CD4-positive, alpha-beta T cell treated with Interleukin-4 for 1 hour (primary cell): ENCODE results near the gene CAMSAP2.
"Not testable (repeated sequence)": the region's sequence is repeated elsewhere in the genome, so short reads cannot be mapped to it uniquely, and the experiment has no call there.

Source experiments
- DNase-seq, 2 donors: peaks; one replicate each; pipeline ENCODE4 v3.0.0-alpha.2; 2020 to 2022

CAMSAP2 gene

DNA sequence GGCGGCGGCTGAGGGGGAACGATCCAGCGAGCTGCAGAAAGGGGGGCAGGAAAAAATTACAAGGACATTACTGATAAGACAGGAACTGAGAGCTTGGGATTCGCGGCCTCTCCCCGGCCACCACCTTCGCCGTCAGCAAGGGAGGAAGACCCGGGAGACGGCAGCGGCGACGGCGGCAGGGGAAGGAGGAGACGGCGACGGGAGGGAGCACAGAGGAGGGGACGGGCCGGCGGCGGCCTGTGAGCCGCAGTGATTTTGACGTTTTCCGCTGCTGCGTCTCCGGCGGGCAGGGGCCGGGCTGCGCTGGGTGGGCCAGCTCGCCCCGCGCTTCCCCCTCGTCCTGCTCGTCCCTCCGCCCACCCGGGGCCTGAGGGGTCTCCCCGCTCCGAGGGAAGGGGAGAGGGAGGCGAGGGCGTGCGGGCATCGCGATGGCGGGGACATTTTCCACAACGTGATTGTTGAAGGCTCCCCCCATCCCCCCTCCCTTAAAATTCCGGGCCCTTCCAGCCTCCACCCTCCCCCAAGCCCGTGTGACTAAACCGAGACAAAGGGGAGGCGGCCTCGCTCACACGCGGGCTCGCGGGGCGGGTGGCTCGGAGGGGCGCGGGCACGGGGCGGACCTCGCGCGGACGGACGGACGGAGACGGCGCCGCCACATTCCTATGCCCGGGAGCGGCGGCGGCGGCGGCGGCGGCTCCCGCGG, 407 bp downstream of the CAMSAP2 start:
- DNase-seq: peak; percentile 23 to 41

DNA sequence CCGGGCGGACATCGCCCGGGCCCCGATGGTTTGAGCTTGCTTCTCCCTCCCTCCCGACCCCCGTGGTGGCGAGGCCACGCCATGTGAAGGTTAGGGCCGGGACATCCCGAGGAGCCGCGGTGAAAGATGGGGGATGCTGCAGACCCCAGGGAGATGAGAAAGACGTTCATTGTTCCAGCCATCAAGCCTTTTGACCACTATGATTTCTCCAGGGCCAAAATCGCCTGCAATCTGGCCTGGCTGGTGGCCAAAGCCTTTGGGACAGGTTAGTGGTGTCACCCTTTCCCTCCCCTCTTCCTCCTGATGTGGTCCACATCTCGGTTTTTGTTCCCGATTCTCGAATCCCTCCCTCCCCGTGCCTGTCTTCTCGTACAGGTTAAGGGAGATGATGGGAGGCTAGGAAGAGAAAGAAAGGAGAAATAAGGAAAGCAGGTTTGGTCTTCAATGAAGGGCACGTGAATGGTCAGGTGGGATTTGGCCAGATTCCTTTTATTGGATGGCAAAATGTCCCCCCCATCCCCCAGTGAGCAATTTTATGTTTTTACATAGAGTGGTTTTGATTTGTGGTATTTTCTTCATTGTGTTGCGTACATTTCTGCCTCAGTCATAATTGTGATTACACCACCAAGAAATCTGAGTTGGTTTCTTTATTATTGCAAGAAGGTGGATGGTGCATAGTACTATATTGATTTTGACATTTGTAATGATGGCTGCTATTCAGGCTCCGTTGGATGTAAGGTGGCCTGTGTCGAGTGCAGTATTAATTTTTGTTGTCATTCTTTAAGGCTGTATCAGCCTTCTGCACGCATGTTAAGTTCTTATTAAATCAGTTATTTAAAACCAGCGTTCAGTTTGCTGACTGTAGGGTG, 1.2 kb downstream of the CAMSAP2 start:
- no peak for DNase-seq

DNA sequence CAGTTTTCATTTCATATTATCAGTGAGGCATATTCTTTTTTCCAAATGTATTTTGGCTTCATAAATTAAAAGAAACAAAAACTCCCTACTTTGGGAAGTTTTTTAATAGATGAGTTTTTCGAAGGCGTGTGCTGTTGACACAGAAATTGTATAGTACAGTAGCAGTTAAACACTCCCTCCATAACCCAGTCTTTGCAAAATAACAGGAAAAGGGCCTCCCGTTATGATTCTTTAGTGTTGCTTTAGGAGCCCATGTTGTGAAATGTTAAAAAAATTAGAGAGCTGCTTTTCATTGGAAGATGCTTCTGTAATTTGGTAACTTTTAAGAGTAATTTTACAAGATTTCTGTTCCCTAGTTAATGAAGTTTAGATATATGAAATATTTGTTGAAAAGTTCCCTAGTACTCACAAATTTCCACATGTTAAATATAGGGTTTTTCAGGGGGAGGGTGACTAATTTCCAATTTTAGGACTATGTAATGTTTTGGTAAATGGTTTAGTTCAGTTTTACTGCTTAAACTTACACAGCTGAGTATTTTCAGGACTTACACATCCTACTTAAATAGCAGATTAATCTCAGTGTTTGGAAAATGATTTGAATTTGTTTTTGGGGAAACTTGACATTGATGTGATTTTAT, 2.0 kb downstream of the CAMSAP2 start:
- DNase-seq: no peak

DNA sequence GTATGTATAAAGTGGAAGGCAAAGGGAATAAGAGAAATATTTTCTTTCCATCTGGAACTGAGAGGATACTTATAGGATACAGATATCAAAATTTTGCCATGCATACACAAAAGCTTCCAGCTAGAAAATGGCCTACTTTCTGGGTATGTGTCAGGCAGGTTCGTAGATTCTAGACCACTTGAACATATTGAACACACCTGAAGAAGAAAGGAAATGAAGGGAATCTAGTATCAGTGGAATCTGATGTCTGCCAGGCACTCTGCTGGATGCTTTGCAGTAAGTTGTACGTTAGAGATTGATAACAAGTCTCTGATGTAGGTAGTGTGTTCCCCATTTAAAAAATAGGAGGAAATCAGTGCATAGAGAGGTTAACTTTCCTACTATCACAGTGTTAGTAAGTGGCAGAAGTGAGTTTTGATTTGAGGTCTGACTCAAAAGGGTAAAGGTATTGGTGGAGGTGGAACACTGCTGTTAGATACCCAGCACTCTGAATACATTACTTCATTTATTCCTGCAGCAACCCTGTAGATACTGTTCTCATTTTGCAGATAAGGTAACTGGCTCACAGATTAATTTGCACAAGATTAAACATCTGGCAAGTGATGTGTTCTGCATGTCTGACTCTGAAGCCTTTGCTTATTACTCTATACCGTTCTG, 3.0 kb downstream of the CAMSAP2 start:
- no peak for DNase-seq

DNA sequence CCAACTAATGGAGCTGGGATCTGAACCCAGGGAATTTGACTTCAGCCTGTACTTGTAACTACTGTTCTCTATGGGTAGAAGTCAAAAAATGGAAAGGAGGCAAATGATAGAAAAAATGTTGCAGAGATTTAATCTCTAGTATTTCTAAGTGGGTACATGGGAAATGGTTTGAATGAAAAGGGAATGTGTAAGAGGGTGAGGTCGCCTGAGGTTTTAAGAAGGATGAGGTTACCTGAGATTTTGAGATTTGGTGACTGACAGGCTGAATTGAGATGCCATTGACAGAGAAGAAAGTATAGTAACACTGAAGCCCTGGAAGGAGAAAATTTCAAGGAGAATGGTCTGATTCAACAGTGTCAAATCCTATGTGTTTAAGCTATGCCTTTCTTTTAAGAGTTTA, 5.5 kb downstream of the CAMSAP2 start:
- DNase-seq: no peak

DNA sequence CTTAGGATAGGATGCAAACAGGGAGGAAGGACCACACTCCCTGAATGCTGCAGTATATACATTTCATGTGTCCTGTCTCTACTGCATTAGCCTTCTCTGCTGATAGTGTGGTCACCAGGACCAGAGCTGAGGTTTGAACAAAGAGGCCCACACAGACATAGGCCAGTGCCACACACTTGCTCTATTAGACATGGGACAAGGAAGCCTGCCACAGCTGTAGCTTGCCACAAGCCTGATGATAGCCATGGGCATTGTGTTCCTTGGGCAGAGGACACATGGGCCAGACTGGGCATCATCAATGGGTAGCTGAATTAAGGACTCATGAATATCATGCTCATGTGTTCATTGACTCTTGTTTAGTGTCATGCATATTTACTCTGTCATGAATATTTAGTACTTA, 10.4 kb downstream of the CAMSAP2 start:
- no peak for DNase-seq

DNA sequence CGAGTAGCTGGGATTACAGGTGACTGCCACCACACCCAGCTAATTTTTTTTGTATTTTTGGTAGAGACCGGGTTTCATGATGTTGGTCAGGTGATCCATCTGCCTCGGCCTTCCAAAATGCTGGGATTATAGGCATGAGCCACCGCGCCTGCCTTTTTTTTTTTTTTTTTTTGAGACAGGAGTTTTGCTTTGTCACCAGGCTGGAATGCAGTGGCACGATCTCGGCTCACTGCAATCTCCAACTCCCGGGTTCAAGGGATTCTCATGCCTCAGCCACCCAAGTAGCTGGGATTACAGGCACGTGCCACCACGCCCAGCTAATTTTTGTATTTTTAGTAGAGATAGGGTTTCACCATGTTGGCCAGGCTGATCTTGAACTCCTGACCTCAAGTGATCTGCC, 12.1 kb downstream of the CAMSAP2 start:
- DNase-seq: not testable (repeated sequence)

DNA sequence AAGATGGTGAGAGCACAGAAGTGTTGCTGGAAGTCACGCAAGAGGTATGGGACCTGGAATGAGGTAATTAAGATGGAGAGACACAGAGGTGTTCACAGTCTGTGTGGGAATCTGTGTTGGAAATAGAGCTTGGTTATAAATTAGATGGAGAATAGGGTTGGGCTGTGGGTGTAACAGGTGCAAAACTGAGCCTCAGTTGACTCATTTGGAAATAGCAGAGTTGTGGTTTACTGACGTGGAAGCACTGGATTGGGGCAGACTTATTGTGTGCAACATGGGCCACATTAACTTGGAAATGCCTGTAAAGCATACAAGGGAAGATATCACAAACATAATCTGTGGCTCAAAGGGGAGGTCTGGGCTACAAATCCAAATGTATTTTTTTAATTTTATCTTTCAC, 13.0 kb downstream of the CAMSAP2 start:
- no peak for DNase-seq

DNA sequence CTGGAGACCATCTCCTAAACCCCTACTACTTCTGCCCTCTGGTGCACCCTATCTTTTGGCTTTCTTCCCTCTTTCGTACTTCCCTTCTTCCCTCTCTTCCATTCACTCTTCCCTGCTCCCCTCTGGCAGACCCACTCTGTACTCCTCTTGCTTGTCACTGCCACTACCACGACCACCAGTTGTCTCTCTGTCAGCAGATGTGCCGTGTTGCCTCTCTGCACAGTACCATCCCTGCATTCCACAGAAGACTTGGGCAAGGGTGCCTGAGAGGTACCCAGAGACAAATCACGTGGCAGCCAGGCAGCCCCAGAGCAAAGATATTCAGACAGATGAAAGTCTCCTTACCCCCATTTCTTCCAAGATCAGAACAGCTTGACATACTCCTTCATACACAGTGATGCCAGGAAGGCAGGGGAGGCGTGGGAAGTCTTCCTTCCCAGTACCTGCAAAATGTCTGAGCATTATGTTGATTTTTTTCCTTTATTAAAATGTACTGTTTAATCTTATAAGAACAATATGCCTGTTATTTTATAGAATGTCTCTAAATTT, 15.0 kb downstream of the CAMSAP2 start:
- no peak for DNase-seq

DNA sequence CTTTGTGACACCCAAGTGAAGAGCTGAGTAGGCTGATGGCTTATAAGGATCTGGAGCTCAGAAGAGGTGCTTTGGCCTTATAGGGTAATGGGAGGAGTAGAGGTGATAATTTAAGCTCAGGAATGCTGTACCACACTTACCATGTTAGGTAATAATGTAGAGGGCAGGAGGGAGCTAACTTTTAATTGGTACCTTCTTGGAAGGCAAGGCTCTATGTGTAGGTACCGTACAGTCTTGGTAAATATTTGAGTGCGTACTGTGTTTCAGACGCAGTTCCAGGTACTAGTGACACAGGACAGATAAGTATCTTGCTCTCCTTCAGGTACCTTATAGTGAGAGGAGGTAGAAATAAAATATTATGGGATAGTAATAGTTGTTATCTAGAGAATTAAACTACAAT, 16.8 kb downstream of the CAMSAP2 start:
- DNase-seq: no peak

DNA sequence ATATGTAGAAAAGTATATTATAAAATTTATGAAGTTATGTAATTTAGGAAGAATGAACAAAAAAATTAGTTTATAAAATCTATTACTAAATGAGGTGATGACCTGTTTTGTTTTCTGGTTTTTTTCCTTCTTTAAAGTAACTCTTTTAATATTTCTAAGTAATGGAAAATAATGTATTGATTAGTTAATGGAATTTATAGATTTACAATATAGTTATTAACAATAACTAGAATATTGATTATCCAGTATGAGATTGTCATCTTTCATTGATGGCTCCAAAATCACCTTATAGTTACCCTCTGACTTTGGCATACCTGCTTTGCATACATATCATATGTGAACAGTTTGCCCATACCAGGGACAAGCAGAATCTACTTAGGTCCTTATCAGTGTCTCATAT, 23.4 kb downstream of the CAMSAP2 start:
- DNase-seq: no peak

DNA sequence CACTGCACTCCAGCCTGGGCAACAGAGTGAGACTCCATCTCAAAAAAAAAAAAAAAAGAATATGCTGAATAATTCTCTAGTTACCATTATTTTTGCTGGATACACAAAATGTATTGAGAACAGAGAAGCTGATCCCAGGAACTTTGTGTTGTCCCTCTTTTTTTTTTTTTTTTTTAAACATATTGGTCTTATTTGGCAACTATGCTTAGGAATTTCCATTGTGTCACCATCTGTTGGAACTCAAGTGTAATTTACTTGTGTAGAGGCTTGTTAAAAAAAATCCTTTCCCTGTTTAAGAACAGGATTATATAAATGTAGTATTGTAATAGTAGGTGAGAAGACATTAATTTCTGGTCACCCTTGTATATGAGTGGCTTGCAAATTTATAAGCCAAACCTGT, 28.6 kb downstream of the CAMSAP2 start:
- DNase-seq: no peak

DNA sequence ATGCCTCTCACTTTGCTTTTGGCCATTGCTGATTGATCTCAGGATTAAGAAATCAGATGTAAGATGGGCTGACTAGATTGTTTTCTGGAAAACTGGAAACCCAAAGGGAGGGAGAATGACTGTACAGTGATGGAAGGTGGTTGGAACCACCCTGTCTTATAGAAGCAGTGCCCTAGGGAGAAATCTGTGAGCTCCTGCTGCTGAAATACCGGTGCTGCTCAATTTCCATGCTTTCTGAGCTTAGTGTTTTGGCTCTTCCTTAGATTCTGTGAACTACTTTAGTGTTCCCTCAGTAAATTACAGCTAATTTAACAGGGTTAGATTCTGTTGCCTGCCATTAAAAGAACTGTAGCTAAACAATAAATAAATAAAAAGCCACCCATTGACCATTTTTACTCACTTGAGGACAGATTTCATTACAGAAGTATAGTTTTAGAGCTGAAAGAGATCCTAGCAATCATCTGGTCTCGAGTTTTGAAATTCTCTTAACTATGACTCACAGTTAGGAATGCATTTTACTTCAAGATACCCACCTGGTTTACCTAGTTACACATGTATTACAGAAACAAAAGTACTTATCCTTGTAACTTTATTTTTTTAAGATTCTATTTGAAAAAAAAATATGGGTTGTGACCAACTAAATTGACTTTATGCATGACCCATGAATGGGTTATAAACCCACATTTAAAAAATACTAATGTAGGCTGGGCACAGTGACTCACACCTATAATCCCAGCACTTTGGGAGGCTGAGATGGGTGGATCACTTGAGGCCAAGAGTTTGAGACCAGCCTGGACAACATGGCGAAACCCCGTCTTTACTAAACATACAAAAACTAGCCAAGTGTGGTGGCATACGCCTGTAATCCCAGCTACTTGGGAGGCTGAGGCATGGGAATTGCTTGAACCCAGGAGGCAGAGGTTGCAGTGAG, 33.2 kb downstream of the CAMSAP2 start:
- DNase-seq: no peak

DNA sequence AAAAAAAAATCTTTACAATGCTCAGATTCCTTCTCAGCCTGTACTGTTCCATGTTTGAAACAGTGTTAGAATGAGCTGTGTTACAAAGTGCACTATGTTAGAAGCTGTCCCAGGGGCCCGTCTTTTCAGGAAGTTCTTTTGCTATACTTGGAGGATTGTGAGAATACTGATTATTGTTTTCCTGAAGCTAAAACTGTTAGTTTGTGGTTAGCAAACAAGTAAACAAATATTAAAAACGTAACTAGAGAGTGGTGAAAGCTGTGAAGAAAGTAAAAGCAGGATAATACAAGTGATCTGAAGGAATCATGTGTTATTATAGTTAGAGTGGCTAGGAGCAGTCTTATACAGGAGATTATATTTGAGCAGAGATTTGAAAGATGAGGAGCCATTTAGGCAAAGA, 35.6 kb downstream of the CAMSAP2 start:
- no peak for DNase-seq

DNA sequence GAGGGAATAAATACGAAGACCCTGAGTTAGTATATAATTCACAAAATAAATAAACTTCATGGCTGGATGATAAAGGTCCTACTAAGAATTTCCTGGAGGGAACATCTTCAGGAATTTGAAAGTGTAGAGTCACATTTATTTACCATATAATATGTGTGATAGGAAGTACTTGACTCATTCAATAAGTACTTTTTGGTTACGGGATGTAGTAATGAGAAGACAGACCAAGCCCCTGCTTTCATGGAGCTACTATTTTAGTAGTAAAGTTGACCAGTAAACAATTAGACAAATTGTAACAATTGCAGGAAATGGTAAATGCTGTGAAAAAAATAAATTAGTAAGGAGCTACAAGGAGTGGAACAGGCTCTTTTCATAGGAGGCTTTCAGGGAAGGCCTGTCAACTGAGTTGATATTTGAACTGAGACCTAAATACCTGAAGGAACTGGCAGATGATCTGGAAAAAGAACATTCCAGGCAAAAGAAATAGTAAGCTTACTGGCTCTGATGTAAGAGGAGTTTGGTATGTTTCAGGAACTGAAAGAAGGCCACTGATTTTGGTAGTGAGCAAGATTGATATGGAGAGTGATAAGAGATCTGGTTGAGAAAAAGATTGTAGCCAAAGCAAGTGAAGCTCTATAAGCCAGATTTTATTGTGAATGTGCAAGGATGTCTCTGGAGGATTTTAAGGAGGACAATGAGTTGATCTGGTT, 36.2 kb downstream of the CAMSAP2 start:
- no peak for DNase-seq

DNA sequence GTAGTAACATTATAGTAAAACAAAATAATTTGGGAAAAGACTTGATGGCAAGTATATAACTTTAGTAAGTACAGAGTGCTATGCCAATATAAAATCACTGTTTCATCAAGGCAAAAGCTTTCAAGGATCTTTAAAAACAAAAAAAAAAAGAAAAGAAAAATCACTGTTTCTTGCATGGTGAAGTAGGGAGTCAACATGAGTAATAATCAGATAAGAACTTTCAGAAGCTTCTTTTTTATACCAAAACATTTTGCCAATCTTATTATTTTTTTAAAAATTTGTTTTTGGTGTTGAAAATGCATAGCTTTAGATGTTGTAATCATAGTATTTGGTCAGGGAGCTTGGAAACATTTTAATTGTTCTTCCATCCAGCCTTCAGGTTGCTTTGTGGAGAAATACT, 37.2 kb downstream of the CAMSAP2 start:
- no peak for DNase-seq

DNA sequence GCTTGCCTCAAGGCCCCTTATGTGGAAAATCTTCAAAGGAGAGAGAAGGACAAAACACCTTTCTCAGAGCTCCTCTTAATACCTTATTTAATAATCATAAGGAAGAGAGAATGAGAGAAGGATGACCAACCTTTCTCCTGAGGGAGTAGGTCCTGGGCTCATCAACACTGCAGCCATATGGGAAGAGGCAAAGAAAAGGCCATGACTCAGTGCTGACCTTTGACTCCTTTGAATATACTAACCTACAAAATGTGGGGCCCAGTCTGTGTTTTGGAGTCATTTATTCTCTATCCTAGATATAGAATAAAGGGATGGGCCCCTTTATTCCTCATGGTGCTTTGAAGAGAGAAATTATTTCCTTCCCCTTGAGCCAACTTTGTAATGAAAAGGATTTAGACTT, 38.3 kb downstream of the CAMSAP2 start:
- DNase-seq: no peak

DNA sequence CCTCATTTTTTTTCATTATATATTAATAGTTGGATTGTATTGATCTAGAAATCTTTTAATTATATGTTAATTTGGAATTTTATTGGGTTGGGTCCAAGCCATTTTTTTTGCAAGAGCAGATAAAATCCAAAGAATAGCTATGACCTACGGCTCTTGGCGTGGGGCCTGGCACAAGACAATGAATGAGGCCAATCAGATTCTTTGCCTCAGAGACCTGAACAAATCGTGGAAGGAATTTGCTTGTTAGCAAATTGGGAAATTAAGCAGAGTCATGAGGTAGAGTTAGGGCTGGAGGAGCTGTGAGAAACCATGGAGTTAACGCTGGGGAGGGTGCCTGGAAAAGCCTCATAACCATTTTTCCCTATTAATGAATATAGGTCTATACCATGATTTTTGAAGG, 40.1 kb downstream of the CAMSAP2 start:
- DNase-seq: no peak

DNA sequence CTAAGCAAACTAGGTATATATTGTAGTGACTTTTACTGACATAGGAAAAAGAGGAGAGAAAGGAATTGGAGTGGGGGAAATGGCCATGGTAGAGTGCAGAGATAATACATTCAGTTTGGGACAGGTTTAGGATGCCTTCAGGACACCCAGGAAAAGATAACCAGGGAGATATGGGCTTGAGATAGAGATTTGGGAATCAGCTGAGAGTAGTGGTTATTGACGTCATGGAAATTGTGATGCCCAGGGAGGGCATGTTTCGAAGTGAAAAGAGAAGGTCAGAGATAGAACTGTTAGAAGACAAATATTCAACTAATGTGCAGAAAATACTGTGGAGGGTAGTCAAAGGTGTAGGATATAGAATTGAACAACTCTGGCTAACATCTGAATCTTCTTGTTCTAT, 40.6 kb downstream of the CAMSAP2 start:
- no peak for DNase-seq

DNA sequence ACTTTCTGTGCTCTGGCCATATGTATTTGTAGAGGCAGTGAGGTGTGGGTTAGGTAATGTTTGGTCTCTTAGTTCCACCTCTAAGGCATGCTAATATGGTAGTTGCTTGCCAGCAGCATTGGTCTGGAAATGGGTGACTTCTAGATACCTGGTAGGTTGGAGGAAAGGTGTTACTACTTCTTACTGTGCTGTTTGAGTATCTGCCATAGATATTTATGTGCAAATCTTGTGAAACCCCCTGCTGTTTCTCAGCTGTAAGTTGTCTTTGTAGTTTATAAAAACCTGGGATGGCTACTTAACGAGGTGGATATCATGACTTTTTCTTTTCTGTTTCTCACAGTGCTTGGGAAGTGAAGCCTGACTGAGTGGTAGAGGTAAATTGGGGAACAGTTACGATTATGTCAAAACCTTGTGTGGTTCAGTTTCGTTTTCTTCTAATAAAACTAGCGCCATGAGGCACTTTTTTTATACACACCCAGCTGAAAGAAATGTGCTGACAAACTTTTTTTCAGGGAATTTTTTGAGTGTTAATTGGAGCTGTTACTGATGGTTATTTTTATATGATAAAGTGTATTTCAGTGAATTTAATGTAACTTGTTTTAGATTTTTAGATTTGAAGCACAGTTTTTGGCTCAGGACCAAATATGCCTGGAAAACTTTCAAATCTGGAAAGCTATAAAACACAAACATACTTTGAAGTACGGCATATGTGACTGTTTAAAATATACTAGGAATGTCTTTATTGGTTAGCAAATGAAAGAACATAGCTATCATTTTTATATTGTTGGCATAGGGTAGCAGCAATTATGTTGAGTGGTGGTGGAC, 42.1 kb downstream of the CAMSAP2 start:
- DNase-seq: no peak
